GM12864 (cell line): ENCODE data around the gene AFAP1L1.
A peak's percentile ranks its signal among the peaks of the same experiment; 100 is the strongest.

Source experiments
- DNase-seq: peaks from one replicate; pipeline ENCODE4 v3.0.0-alpha.2; 2011; ENCODE audit warnings: low read depth
- H3K4me3 ChIP-seq: 2 replicates; pipeline ENCODE4 v1.5.1; 2011; ENCODE audit warnings: mild to moderate bottlenecking, low read depth, low read length, control low read depth
- CTCF ChIP-seq: IDR thresholded peaks from 2 replicates; pipeline ENCODE4 v1.5.1; 2011; ENCODE audit warnings: low read depth, mild to moderate bottlenecking, moderate library complexity, low read length, control low read depth, inconsistent platforms; ENCODE audit errors: missing control alignments

The AFAP1L1 gene

GRCh38 chr5:149379818-149380374 is 108.2 kb downstream of the AFAP1L1 start:
- TF ChIP-seq CTCF, result no peak
- DNase-seq, result no peak
- no peak overlapping the region for H3K4me3 ChIP-seq

- H3K4me3 ChIP-seq, result no peak overlapping the region
- DNase-seq, result no peak
- no peak for TF ChIP-seq CTCF
Measured at GRCh38 chr5:149380466-149381121, 108.9 kb downstream of the AFAP1L1 start.

- TF ChIP-seq CTCF, result no peak
- no peak for DNase-seq
- H3K4me3 ChIP-seq, result no peak overlapping the region
Measured at GRCh38 chr5:149381261-149381985, 109.8 kb downstream of the AFAP1L1 start.

- no peak for DNase-seq
- H3K4me3 ChIP-seq, result no peak overlapping the region
- peak; percentile 88 for TF ChIP-seq CTCF
Measured at GRCh38 chr5:149381986-149382338, 110.3 kb downstream of the AFAP1L1 start.

- H3K4me3 ChIP-seq, result no peak overlapping the region
- TF ChIP-seq CTCF, result no peak
- no peak for DNase-seq
Measured at GRCh38 chr5:149382517-149383220, 111.0 kb downstream of the AFAP1L1 start.

GRCh38 chr5:149383399-149383798 is 111.7 kb downstream of the AFAP1L1 start:
- no peak overlapping the region for H3K4me3 ChIP-seq
- DNase-seq, result no peak
- no peak for TF ChIP-seq CTCF
